UCSD-AML1 (cell line): Measurements from ENCODE around the gene PRDM15.

Experiments
- DNase-seq: peaks from one replicate; lab custom pipeline; 2025; ENCODE audit not compliant: unreplicated experiment; lab: John Stamatoyannopoulos, UW

PRDM15 gene

DNA sequence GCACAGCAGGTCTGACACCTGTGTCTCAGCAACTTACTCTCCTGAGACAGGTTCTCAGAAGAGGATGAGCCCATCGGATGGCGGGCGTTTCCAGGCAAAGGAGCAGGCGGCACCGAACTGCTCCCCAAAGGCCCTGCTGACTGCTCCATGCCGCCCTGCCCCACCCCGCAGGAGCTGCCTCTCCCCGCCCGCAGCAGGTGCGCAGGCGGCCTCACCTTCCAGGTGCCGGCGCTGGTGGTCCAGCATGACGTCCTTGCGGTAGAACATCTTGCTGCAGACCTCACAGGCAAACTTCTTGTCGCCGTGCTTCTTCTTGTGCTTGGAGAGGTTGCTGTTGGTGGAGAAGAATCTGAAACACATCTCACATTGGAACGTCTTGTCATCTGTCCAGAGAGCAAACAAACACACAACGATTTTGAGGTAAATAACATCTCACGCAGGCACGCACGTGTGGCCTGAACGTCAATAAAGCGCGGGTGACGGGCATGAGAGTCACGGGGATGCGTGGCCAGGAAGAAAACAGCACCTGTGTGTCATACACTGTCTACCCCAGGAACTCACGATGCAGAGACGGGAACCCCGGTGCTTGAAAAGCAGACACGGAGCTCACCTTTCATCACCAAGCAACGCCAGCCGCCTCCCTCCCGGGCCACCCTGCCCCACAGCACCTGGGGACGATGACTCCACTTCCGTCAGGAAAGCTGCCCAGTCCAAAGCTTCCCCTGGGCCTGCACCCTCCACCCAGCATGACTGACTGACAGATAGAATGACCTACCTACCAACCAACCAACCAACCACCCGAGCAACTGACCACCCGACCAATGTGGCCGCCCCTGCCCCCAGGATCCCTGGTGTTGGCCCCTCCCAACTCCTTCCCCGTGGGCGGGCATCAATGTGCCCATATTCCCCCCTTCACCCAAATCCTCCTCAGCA, 50.9 kb downstream of the PRDM15 start:
- DNase-seq = no peak

DNA sequence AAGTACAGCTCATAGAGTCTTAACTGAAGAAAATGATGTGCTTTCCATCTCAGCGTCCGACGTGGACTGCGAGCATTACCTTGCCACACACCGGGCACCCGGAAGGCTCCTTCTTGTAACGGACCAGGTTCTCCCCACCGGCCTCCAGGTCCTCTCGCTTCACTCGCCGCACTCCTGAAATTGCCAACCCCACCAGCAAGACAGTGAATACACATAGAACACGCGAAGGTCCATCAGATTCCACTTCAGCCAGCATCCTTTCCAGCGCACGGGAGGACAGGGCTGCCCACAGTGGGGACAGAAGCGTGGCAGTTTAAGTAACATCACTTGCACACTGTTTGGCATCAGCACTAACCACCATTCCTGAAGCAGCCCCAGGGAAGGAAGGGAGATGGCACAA, 53.3 kb downstream of the PRDM15 start:
- DNase-seq = no peak

DNA sequence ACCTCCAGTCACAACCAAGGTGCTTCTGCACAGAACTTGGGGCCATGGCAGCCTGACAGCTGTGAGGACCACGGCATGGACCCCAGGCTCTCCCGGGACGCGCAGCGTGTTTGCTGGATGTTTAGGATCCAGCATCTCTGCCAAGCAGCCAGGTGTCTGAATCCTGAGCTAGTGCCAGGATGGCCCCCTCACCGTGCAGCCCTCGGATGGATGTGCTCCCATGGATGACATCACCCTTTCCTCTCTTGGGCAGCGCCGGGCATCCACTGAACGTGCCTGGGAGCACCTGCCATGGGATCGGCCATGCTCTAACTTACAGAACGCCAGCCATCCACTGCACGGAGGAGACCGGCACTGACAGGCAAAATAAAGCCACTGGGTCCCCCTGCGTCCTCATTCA, 53.9 kb downstream of the PRDM15 start:
- DNase-seq = no peak

DNA sequence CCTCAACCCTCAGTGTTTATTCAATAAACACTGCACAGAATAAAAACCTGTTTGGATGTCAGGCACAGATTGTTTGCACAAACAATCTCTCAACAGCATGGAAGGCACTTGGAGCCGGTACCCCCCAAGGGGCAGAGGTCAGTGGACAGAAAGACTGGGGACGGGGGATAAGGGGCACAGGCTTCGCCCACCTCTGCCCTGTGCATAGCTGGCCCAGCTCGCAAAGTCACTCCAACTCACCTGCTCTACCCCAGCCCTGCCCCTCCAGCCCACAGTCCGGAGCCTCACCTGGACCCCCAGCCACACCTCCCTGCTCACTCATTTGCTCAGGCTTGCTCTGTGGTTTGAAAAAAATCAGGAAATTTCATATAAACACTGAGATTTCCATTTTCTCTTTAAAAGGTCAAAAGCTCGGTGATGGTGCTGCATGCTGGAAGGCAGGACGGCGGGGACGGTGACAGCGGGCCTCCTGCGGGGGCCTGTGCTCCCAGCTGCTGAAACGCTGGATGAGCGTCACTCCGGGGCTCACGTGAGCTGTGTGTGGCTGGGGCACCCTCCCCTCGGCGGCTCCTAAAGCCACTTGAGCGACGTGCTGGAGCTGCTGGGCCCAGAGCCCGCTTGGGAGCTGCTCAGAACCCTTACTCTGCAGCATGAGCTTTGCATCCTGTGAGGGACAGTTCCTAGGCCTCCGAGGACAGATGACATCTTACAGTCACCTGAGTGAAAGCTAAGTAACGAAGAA, 54.5 kb downstream of the PRDM15 start:
- DNase-seq = no peak

DNA sequence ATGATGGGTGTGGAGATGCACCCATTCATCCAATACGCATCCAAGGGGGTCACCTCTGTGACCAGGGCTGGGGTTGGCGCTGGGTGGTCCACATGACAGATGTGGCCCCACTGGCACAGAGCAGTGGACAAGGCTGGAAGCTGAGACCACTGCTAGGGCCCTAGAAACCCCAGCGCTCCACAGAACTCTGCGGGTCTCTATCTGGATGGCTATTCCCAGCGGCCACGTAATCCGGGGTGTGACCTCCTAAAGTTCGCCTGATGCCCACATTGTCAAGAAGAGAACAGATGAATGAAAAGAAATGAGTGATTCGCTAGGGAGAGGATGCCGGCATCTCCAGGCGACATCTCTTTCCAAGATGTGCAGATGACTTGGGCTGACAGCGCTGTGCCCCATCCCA, 55.2 kb downstream of the PRDM15 start:
- no peak for DNase-seq

DNA sequence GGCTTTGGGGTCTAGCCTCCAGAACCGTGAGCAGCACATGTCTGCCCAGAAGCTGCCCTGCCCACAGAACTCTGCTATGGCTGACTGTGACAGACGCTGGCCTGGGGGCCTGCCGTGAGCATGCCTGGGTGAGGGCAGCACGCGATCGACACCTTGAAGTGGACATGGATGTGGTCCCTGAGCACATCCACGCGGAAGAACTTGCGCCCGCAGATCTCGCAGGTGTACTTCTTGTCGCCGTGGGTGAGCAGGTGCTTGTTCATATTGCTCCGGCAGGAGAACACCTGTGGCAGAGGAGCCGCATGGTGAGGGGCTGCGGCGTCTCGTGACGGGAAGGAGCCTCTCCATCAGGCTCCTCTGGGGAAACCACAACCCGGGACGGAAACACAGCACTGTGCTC, 56.0 kb downstream of the PRDM15 start:
- DNase-seq = no peak

GRCh38 chr21:41821756-41822431, 57.2 kb downstream of the PRDM15 start:
- no peak for DNase-seq

DNA sequence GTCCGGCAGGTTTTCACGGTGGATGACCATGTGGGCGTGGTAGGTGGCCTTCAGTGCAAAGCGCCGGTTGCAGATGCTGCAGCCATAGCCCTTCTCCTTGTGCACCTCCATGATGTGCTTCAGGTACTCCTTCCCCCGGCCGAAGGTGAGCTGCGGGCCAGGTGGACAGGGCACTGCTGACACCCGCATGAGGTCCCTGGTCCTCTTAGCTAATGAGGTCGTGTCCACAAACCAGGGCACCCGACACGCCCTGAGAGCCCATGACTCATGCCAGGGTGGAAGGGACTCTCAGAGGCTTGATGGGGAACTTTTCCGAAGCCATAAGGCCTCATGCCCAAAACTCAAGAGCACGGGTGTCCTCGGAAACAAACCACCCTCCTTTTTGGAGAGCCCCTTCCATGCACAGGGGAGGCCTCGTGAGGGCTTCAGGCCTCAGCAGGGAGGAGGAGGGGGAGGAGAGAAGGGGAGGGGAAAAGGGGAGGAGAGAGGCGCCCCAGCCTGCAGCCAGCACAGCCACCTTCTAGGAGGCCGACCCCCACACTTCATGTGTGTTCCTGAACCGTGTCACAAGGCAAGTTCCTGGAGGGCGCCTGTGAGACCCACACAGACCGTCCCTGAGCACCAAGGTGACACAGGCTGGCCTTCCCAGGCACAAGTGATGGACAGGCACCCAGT, 57.9 kb downstream of the PRDM15 start:
- no peak for DNase-seq

GRCh38 chr21:41820384-41821080, 58.6 kb downstream of the PRDM15 start:
- DNase-seq = no peak

- no peak for DNase-seq
These were observed 59.3 kb downstream of the PRDM15 start for GRCh38 chr21:41819856-41820281.

DNA sequence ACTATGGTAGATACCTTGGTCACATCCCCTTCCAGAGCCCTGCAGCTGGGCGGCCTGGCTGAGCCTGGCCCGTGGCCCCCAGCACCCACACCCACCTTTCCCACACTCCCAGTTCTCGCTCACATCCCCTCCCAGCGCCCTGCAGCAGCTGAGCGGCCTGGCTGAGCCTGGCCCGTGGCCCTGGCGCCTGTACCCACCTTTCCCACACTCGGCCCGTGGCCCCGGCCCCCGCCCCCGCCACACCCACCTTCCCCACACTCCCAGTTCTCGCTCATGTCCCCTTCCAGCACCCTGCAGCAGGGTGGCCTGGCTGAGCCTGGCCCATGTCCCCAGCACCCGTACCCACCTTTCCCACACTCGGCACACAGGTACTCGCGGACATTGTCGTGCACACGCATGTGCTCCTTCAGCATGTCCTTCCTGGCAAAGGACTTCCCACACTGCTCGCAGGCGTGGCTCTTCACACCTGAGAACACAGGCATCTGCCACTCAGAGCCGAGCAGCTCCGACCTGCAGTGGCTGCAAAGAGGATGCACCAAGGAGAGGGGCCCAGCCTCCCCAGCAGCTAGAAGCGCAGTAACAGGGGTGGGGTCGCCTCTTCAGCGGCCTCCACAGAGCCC, 59.8 kb downstream of the PRDM15 start:
- no peak for DNase-seq

GRCh38 chr21:41817877-41818855, 61.0 kb downstream of the PRDM15 start:
- DNase-seq = no peak

GRCh38 chr21:41817228-41817627, 61.9 kb downstream of the PRDM15 start:
- DNase-seq = peak; percentile 30

- peak; percentile 56 for DNase-seq
These were observed 62.5 kb downstream of the PRDM15 start for GRCh38 chr21:41816583-41817165.

DNA sequence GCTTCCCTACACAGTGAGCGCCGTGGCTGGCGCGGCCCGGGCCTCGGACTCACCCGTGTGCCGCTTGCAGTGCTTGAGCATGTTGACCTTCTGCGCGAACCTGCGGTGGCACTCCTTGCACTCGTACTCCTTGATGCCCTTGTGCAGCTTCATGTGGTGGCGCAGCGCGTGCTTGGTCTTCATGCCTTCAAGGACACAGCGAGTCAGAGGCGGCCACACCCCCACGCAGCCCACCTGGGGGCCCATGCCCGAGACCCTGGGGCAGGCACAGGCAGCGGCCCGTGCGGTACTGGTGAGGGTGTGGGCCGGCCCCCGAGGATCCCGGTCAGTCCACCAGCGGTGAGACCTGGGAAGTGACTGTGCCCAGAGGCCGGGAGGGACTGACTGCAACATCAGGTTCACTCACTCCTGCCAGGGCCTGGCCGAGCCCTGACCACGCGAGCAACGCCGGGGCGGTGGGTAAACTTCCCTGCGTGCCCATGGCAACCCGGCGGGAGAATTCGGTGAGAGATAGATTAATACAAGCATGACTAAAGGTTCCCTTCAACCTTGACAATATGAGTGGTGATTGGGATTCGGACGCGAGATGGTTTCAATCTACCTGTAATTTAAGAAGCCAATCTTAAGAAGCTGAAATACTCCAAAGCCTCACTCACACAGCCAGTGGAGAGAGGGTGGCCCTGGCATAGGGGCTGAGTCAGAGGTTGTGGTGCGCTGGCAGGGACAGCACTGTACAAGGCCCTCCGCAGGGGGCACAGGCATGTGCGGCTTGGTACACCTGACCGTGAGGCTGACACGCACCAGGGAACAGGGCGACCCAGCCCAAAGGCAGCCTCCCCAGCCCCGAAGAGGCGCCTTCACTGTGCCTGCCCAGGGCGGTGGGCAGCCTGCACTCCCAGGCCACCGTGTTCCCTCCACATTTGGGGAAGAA, 63.2 kb downstream of the PRDM15 start:
- no peak for DNase-seq

DNA sequence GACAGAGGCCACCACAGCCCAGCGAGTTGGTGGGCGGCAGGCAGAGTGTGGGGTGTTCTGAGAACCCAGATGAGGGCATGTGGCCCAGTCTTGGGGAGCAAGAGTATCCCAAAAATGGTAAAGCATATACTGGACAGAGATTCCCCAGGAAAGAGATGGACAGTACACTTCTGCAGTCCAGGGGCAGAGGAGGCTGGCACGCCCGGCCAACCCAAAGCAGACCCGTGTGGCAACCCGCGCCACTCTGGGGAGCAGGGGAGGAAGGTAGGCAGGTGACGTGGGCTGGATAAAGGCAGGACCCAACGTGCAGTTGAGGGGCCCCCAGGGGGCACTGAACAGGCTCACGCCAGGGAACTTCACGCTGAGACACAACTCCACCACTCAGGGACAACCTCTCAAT, 65.9 kb downstream of the PRDM15 start:
- no peak for DNase-seq

GRCh38 chr21:41812679-41813078, 66.5 kb downstream of the PRDM15 start:
- no peak for DNase-seq

DNA sequence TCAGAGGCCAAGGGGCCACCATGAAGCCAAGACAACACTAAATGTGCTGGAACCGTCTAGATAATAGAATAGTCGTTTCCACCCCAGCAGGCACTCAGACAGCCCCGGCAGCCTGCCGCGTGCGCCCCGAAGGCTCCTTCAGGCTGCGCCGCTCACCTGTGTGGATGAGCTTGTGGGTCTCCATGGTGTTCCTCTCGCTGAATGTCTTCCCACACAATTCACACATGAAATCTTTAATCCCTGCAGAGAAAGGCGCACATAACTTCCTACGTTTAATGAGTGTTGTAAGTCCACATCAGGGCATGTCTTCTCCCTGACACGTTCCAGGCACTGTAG, 68.6 kb downstream of the PRDM15 start:
- DNase-seq = no peak
